Stimulated activated CD8-positive, alpha-beta memory T cell treated with anti-CD3 and anti-CD28 coated beads, Interleukin-4, amount 100 ng/mL, for 24 hours (primary cell): ENCODE results near the gene SHANK1.

Experiments used
- DNase-seq: peaks from one replicate; pipeline ENCODE4 v3.0.0-alpha.2; 2020; ENCODE audit warnings: low read depth

Gene SHANK1

DNA sequence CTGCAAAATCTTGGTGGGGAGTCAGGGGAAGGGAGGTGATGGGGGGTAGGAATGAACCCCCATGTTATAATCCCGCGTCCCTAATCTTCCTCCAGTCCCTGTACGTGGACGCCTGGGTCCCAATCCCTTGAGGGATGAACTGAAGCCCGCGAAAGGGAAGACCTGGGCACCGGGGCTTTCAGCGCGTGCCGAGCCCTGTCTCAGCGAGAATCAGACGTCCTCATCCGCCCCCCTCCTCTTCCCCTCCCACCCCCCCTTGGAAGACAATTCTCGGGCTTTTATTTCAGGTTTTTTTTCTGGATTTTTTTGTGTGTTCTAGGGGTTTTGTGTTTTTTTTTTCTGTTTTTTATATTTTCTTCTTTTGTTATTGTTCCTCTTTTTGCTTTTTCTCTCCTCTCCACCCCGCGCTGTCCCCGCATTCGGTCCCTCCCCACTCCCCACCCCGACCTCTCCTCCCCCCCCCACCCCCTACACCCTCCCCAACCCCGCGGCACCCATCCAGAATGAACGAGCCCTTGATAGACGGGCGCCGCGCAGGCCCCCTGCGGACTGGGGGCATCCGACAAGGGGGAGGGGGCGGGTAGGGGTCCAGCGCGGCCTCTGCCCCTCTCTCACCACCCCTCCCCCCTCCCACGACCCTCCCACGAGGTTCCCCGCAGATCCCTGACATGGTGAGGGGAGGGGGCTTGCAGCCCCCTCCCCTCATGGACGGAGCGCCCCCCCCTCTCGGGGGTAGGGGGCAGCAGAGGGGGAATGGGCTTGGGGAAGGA is 60.1 kb downstream of the SHANK1 start:
- no peak for DNase-seq

DNA sequence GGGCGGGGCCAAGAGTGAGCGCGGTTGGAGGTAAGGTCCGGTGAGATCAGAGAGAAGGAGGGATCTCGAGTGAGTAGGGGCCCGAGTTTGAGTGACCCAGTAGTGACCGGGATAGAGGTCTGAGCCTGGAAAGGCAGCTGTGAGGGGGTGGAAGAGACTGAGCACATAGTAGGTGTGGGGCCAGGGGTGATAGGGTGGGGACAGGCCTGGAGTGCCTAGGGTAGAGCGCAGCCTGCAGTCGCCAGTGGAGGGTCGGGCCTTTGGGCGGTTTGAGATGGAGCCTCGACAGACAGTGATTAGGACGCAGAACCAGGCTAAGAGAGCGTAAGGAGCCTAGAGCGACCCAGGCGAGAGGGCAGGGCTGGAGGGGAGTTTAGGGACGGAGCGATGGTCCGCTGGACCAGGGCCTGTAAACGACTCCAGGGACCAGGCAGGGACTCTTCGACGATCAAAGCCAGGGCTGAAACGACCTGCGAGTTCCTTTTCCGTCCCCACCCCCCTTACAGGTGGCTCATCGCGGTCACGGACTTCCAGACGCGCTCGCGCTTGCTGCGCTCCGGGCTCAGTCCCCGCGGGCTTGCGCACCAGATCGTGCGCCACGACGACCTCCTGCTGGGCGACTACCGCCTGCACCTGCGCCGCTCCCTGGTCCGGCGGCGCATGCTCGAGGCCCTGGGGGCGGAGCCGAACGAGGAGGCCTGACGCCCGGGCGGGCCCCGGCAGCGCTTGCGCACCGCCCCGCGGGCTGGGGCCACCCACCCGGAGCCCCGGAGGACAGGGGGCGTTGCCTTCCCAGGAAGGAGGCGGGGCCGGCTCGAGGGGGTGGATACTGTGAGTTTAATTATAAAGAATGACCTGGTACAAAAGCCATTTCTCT is 60.9 kb downstream of the SHANK1 start:
- peak; percentile 67 for DNase-seq

DNA sequence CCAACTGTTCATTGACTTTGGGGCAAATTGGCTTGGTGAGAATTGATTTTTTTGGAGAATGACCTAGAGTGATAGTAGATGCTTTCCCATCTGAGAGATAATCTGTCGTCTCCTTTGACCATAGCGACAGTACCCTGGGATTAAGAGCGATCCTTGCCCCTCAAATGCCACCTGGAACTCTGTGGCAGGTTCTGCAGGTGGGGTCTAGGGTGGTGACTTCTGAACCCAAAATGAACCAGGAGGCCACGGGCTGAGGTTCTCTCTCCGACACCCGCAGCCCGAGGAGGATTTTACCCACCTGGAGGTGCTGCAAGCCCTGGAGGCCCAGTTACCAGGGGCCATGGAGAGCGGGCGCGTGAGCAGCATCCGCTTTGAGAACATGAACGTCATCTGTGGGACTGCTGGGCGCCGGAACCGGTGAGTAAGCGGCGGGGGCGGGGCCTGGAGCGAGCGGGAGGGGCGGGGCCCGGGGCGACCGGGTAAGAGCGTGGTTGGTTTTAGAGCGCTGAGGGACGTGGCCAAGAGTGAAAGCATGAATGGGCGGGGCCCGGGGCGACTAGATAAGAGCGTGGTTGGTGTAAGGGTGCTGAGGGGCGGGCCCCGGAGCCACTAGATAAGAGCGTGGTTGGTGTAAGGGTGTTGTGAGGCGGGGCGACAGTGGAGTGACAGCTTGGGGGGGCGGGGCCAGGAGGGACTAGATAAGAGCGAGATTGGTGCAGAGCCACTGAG is 61.7 kb downstream of the SHANK1 start:
- peak; percentile 83 for DNase-seq

DNA sequence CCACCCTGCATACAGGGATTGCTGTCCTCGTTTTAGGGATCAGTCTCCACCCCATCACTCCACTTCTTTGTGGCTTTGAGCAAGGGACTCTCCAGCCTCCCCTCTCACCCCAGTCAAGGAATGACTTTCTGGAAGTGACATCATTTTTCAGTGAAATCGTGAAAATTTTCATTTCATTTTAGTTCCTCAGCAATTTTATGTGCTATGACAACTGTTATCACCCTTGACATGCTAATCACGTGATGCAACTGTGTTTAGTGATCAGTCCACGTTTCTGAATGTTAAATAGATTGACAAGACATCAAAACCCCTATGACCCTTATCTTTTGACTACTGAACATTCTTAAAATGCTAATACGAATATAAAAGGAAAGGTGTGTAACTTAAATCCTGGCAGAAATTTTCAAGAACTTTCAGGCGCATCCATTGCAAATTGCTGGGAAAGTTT is 62.4 kb downstream of the SHANK1 start:
- DNase-seq: no peak

DNA sequence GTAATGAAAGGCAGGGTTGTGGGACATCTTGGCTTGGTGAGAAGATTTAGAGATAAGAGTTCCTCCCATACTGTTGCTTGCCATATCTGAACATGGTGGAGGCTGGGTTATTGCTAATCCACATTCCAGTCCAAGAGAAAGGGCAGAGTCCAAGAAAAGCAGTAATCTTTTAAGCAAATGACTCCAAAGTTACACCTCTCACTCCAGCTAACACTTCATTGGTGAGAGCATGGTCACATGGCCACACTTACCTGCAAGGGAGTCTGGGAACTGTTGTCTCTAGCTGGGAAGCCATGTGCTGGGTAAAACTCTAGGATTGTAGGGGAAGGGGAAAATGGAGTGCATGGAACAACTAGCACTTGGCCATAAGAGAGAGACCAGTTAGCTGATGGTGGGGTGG is 64.7 kb downstream of the SHANK1 start:
- no peak for DNase-seq

DNA sequence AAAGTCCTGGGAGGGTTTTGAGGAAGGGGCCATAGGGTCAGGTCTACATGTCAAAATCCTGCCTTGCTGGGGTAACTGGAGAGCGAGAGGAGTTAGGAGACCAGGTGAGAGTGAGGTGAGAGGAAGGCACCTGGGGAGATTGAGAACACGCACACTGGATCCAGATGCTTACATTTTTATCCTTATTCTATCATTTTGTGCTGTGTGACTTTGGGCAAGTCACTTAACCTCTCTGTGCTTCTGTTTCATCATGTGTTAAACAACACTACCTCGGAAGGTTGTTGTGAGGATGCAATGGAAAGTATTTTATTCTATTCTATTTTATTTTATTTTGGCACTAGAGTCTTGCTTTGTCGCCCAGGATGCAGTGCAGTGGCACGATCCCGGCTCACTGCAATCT is 66.9 kb downstream of the SHANK1 start:
- DNase-seq: no peak

DNA sequence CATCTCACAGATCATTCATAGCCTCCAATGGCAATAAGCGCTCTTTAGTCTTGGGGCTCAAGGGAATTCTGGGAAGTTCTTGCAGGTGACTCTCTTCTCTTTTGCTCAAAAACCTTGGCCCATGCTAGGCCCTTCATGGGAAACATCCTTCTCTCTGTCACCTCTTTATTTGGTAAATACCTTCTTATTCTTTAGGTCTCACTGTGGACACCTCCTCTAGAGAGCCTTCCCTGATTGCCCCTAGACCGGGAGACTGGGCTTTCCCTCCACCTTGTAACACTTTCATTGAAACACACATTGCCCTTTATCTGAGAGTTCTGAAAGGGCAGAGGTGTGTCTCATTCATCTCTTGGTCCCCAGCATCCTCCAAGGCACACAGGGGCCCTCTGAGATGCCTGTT is 68.4 kb downstream of the SHANK1 start:
- no peak for DNase-seq

DNA sequence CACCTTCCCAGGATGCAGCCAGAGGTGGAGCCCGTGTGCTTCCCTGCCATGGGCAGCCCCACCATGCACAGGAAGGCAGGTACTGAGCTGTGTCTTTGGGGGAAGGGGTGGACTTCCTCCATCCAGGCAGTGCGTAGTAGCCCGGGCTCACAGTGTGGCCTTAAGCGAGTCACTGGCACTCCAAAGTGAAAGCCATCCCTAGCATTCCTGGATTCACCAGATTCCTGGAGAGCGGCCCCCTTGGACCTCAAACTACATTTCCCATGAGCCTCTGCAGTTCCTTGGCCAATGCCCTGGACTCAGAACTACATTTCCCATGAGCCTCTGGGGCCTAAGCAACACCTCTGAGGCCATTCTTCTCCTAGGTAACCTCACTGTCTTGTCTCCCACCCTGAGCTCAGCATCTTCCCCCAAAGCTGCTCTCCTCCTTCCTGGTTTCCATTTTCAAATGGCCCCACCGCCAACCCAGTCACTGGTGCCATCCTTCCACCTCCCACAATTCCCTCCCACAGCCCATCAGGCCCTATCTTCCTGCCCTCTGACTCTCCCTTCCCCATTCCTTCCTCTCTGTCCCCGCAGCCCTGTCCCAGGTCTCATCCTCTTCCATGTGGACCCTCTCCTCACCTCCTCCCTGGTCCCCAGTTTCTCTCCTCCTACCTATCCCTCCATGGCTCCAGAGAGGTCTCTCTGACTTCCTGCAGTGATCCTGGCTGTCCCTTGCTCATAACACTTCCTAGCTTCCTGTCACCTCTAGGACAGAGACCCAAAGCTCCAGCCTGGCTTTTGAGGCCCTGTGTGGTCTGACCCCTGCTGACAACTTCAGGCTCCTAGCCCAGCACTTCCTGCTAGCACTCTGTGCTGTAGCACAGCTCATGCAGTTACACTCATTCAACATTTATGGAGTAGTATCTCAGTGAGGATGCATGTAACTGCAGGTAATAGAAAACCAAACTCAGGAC is 69.9 kb downstream of the SHANK1 start, which contains the start of gene C19orf81:
C19orf81 (plus strand) TSS at position 13 of the 959 bp plus-strand sequence; CDS start at position 13, 0 bp downstream.
- no peak for DNase-seq

DNA sequence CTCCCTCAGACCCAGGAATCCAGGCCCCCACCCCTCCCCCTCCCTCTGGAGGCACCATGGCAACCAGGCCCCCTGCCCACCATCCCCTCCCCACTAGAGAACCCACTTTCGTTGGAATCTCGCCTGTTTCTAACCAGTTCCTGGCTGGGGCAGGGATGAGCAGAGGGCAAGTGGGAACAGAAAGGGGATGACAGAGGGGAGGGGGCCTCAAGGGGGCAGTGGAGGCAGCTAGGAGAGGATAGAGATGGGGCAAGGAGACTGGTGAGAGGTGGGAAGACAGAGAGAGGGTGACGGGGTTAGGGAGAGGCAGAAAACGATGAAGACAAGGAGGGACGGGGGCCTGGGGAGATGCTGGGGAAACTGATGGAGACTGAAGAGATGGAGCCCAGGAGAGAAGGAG is 70.9 kb downstream of the SHANK1 start:
- no peak for DNase-seq

DNA sequence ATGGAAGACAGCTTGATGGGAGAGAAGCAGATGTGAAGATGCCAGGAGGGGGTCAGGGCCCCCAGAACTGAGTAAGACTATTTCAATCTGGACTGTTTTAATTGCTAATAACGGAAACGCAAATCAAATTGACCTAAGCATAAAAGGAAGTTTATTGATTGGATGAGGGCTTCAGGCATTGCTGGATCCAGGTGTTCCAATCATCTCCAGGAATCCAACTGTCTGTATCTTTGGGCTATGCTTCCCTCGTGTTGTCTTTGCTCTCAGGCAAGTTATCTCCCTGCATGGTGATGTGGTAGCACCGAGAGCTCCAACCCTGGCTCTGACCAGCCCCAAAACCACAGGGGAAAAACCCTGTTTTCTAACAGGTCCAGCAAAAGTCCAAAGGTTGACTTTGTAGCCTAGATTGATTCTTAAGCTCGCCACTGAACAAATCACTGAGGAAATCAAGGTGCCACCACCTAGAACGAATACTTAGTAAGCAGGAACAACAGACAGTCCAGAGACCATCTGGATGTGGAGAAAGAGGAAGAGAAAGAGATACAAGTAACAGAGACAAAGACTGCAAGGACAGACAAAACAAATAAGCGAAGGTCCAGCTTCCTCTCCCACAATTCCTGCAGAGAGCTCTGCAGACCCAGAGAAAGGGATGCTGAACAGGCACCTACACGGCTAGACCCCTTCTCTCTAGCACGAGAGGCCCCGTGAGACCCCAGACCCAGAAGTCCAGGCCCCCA is 71.6 kb downstream of the SHANK1 start:
- no peak for DNase-seq

DNA sequence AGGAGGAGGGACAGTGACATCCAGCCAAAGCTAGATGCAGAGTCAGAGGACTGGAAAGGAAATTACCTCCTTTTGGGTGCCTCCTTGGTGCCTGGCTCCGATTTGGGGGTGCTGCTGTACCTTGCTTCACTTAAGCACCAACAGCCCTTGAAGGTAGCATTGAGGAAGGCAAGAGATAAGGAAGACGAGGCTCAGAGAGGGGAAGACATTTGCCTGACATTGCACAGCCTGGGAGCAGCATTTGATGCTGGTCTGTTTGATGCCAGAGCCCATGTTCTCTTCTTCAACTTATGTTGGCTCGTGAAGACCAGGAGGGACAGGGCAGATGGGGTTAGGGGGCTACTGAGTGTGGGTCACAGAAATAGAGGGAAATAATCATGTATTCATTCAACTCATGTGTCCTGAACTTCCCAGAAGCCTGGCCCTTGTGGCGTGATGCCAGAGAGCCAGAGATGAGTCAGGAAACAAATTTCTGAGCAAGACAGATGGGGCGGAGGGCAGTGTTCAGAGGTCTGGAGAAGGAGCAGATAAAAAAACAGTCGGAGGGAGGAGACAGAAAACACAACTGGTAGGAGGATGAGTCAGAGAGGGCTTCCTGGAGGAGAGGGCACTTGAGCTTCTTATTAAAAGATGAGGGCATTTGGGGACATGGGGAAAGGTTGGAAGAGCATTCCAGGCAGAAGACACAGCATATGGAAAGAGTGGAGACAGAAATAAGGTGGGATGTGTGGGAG is 73.4 kb downstream of the SHANK1 start:
- no peak for DNase-seq

DNA sequence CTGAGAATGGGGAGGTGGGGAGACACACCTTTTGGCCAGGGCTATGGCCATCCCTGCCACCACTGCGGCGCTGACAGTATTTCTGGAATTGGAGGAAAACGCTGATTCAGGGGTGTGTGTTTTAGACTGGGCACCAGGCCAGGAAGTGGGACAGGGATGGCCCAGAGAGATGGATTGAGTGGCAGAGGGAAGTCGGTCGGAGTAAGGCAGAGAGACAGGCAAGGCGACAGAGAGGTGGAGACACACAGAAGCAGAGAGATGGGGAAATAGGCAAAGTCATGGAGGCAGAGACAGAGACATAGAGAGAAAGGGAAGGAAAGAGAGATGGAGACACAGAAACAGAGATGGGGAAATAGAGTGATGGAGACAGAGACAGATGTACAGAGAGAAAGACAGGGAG is 74.5 kb downstream of the SHANK1 start:
- DNase-seq: no peak

DNA sequence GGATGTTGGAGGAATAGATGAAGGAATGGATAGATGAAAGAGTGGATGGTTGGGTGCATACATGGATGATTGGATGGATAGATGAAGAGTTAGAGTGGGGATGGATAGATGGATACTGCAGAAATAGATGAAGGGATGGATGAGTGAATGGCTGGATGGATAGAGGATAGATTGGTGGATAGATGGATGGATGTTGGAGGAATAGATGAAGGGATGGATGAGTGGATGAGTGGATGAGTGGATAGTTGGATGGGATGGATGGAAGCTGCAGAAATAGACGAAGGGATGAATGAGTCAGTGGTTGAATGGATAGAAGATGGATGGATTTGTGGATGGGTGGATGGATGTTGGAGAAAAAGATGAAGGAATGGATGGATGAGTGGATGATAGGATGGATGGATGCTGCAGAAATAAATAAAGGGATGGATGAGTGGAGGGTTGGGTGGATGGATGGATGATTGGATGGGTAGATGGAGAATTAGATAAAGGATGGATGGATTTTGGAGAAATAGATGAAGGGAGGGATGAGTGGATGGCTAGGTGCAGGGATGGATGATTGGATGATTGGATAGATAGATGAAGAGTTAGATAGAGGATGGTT is 75.2 kb downstream of the SHANK1 start:
- DNase-seq: no peak

DNA sequence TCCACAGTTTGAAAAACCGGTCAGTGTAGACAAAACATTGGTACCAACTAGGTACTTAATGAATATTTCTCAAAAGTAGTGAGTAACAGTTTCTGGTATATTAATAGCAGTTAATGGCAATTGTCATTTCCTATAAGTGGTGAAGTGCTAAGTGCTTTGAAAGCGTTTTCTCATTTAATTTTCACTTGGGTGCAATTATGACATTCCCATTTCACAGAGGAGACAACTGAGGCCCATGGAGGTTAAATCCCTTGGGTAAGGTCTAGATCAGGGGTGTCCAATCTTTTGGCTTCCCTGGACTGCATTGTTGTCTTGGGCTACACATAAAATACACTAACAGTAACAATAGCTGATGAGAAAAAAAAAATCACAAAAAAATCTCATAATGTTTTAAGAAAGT is 79.2 kb downstream of the SHANK1 start:
- no peak for DNase-seq

DNA sequence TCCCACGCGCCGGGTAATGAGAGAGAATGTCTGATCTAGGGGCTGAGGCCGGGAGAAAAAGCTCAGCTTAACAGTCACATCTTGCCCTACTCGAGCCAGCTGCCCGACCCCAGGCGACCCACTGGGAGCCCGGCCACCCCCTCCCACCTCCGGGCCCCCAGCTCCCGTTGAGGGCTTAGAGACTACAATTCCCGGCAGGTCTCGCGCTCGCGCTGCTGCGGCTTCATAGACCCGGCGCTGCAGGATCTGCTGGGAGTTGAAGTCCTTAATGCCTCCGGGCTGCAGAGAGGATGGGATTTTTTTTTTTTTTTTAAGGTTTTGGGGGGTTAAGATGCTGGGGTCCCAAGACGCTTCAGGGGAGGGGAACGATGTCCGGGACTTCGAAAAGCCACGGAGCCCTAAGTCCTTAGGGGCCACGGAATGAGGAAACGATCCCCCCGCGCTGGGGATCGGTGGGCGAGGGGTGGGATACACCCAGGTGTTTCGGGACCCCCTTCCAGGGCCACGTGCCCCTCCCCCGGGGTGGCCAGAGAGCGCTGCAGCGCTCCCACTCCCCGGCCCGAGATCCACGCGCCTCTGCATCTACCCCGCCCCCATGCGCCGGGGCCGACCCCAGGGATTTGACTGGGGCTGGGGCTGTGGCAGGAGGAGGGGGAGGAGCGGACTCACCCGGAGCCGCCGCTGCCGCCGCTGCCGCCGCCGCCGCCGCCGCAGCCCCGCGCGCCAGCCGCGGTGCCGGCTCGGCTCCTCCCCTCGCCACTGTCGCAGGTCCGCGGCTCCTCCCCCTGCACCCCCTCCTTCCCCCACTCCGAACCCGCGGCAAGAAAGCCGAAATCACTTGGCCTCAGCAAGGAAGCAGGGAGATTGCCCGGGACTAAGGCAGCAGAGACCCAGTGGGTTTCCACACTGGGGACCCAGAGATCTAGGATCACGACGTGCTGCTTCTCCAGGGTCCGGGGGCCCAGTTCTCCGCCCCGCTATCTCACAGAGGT is 80.2 kb downstream of the SHANK1 start, which contains the start of gene SYT3:
SYT3 (minus strand) TSS at position 761 of the 992 bp plus-strand sequence. CDS start 2,470 bp downstream, outside the sequence.
- peak; percentile 19 for DNase-seq

DNA sequence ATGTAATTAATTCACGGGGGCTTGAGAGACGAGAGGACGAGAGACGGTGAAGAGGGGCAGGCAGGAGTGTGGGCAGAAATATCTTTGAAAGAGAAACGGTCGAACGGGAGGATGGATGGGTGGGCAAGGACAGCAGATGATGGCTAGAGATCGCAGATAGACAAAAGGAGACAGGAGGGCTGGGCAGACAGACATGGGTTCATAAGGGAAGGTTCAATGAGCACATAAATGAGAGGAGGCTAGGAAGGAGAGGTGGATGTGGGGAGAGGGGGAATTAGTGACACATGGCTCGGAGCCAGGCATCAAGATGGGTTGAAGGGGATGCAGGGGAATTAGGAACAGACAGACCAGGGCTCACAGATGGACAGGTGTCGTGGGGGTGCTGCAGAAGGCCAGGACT is 81.0 kb downstream of the SHANK1 start:
- DNase-seq: no peak

DNA sequence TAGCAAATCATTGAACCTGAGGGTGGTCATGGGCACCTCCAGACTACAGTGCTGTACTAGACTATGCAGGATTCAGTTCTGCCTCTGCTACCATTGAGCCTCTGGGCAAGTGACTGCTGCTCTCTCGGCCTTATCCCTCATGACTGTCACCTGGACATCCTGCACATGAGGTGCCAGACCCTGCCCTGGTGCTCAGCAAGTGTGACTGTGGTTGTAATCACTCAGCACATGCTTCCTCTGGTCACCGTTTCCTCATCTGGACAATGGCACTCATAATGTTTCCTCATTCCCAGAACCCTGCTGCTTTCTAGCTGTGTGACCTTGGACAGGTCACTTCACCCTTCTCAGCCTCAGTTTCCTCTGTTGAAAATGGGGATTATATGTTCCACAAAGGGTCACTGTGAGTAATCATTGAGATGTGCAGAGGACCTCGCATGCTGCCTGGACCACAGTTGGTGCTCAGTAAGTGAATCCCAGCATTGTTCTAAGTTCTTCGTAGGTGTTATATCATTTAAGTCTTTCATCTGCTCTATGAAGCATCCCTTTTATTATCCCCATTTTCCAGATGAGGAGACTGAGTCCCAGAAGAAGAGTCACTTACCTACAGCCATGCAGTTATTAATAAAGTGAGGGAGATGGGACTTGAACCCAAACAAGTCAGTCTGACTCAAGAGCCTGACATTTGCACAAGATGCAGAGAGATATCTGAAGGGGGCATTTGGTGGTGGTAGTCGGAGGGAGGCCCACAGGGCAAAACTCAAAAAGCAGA is 83.1 kb downstream of the SHANK1 start:
- DNase-seq: no peak
